Activated T-helper 9 cell treated with anti-CD3 and anti-CD28 coated beads, Interleukin-2, amount 50 U/mL, for 16 hours (primary cell): ENCODE measurements around the gene FAM204A.

Experiments
- DNase-seq: peaks from one replicate; pipeline ENCODE4 v3.0.0-alpha.2; 2020; ENCODE audit warnings: low read depth

The FAM204A gene

DNA sequence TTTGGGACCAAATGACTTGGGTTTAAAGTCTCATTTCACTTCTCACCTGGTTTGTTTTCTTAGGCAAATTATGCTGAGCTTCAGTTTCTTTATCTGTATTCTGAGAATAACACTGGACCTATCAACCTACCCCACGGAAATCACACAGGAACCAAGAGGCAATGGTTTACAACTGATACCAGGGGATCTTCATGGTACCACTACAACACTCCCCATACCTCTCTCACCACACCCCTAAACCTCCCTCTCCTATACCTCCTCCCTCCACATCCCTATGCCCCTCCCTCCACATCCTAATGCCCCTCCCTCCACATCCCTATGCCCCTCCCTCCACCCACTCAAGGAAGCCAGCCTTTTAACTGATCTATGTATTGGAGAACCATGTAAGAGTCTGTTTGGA is 9.9 kb downstream of the FAM204A start:
- no peak for DNase-seq

GRCh38 chr10:118330295-118331076 is 11.6 kb downstream of the FAM204A start:
- no peak for DNase-seq

- no peak for DNase-seq
Observed at GRCh38 chr10:118324140-118324539, 18.0 kb downstream of the FAM204A start.

DNA sequence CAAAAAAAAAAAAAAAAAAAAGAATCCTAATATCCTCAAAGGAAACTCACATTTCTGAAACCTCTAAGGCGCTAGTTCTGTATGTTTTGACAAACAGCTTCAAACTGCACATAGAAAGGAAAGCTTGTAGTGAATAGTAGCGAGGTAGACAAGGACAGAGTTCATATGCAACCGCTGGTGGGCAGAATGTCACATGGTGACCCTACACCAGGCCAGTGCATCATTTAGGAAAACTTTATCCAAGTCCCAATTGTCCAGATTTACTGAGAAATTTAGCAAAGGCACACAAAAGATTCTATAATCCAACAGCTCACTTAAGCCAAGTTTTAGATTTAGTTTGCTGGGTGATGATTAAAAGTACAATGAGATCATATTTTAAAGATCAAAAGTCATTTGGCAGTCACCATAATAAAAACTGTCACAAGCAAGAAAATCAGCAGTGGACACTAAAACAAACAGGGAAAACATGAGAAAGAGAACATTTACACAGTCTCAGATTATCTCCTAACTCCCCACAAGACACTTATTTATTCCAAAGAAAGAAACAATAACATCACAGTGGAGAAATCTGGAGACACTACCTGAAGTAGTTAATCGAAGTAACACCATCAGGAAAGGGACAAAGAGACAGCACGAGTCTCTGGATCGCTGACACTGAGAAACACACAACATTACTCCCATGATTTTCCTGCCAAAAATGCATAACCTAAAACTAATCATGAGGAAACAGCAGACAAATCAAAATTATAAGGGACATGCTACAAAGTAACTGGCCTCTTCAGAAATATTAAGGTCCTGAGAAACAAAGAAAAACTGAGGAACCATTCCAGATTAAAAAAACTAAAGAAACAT is 20.2 kb downstream of the FAM204A start:
- DNase-seq, result no peak

- DNase-seq, result no peak
Observed at GRCh38 chr10:118315629-118316028, 26.5 kb downstream of the FAM204A start.

GRCh38 chr10:118314882-118315281 is 27.2 kb downstream of the FAM204A start:
- DNase-seq, result no peak

DNA sequence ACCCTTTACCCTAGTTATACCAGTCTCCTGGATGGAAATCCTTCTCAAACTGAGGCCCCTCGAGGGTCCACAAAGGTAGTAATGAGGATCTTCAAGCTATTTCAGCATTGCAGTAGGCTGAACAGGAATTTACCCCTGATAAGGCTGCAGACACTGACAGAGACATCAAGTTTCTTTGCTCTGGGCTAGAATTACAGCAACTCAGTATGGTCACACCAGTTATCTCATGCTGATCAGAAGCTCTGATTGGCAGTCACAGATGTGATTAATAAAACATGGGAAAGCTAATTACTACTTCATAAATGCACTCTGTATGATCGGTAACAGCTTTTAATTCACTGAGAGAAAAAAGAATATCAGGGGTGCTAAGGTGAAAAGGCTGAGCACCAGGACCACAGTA is 30.6 kb downstream of the FAM204A start:
- no peak for DNase-seq

- DNase-seq, result no peak
Observed at GRCh38 chr10:118310822-118311221, 31.3 kb downstream of the FAM204A start.

GRCh38 chr10:118309911-118310310 is 32.2 kb downstream of the FAM204A start:
- DNase-seq, result no peak

GRCh38 chr10:118308664-118309063 is 33.5 kb downstream of the FAM204A start:
- DNase-seq, result no peak

DNA sequence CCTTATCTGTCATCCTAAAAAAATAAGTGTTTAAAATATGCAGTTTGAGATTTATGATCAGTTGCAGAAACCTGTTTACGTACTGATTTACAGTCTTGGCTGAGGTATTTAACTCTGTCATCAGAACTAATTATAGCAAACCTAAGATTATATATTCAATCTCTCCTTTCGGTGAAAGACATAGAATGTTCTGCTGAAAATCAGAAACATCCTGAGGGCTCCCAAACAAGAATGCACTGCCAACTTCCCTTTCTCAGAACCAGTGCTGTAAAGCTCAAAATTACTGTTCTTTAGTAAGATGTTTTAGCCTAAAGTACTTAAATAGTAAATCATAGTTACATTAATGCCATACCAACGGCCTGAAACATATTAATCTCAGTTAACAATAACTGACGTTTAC is 34.3 kb downstream of the FAM204A start:
- DNase-seq, result no peak

GRCh38 chr10:118307220-118307619 is 34.9 kb downstream of the FAM204A start:
- DNase-seq, result no peak

GRCh38 chr10:118305730-118306129 is 36.4 kb downstream of the FAM204A start:
- DNase-seq, result no peak

GRCh38 chr10:118304521-118304920 is 37.6 kb downstream of the FAM204A start:
- no peak for DNase-seq

- DNase-seq, result no peak
Observed at GRCh38 chr10:118301211-118301610, 40.9 kb downstream of the FAM204A start.

DNA sequence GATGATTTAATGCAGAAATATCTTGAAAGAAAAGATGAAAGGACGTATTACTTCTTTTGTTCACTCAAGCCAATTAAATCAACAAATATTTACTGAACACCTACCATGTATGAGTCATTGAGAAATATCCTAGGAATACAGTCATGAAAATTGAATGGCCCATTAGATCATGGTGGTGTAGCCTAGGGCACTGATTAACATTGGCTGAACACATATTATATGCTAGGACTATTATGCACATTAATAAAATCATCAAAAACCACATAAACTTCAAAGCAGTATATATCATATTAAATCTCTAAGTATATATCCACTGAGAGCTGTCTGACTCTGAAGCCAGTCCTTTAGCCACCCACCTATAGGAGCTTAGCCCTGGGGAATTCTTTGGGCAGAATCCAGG is 41.8 kb downstream of the FAM204A start:
- DNase-seq, result no peak

DNA sequence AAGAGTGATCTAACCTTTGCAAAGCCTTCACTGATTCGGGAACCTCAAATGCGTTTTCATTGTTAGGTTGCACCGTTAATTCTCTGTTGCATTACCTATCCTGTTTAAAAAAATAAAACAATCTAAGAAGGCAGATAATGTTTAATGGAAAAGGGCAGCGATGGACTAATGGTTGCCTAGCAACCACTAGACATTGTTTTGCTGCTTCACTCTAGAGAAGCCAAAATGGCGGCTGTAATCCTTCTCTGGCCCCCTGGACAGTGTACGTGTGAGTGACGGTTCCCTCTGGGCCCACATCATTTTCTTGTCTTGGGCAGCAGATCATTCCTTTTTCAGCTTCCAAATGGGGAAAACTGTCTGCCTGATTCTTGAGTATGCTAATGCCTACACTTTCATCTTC is 43.3 kb downstream of the FAM204A start:
- DNase-seq, result no peak

- DNase-seq, result no peak
Observed at GRCh38 chr10:118291122-118291521, 51.0 kb downstream of the FAM204A start.

- no peak for DNase-seq
Observed at GRCh38 chr10:118290471-118290995, 51.6 kb downstream of the FAM204A start.

- DNase-seq, result no peak
Observed at GRCh38 chr10:118287076-118287806, 54.9 kb downstream of the FAM204A start.

DNA sequence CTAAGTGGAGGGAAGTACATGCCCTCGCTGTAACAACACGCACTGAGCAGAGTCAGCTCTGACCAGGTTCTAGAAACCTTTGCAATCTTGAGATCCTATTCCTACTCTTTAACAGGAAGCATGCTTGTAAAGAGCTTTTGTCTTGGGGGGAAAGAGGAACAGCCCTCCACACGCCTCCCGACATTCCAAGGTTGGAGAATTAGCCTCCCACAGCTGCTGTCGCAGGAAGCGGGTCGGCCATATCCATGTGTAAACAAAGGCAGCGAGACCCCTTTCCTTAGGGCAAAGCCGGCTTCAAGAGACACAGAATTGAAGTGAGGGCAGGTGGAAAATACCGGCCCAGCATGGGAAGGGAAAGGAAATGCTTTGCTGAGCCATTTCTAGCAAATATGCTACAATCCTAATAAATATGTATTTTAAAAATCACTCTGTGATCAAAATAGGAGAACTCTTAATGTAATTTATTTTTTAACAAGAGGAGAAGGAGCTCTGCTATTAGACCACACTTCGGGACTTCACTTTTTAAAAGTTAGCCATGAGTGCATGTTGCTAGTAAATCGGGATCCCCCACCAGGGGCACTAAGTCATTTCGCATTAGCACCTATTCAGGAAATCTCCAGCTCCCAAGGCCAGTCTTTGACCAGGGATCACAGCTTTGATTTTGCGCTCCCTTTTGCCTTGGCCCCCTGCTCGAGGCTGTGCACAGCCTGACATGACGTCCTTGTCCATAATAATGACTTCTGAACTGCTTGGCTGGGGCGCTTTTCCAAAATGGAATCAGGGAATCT is 55.9 kb downstream of the FAM204A start:
- DNase-seq, result no peak

DNA sequence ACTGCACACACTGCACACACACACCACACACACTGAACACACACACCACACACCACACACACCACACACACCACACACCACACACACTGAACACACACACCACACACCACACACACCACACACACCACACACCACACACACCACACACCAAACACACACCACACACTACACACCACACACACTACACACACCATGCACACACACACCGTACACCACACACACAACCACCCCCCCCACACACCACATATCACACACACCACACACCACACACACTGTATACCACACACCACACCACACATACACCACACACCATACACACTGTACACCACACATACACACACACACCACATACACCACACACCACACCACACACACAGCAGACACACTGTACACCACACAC is 59.5 kb downstream of the FAM204A start:
- no peak for DNase-seq
